ENCODE data around the gene STAT3.

DNA sequence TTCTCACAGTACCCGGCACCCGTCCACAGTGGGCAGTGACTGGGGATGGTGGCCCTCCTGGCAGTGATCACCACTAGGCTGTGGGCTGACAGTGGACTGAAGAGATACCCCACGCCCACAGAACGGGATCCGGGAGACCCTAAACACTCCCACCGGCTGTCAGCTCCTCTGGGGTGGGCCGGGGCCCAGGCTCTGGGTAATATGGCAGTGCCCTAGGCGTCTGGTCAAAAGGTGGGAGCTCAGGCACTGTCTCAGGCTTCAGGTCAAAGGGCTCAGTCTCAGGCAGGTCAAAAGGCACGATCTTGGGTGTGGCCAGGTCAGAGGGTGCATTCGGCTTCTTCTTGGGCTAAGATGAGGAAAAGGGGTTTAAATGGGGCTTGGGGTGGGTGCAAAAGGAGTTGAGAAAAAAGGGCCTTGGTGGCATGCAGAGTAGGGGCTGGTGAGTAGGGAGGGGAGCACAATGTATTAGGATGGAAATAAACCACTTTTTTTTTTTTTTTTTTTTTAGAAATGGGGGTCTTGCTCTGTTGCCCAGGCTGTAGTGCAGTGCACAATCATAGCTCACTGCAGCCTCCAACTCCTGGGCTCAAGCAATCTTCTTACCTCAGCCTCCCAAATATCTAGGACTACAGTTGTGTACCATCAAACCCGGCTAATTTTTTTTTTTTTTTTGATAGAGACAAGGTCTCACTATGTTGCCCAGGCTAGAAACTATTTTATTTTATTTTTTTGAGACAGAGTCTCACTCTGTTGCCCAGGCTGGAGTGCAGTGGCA lies 23.9 kb upstream of the STAT3 start:
- TF ChIP-seq, protein P1, sequence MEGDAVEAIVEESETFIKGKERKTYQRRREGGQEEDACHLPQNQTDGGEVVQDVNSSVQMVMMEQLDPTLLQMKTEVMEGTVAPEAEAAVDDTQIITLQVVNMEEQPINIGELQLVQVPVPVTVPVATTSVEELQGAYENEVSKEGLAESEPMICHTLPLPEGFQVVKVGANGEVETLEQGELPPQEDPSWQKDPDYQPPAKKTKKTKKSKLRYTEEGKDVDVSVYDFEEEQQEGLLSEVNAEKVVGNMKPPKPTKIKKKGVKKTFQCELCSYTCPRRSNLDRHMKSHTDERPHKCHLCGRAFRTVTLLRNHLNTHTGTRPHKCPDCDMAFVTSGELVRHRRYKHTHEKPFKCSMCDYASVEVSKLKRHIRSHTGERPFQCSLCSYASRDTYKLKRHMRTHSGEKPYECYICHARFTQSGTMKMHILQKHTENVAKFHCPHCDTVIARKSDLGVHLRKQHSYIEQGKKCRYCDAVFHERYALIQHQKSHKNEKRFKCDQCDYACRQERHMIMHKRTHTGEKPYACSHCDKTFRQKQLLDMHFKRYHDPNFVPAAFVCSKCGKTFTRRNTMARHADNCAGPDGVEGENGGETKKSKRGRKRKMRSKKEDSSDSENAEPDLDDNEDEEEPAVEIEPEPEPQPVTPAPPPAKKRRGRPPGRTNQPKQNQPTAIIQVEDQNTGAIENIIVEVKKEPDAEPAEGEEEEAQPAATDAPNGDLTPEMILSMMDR (IDR thresholded peaks at IDR 0.05) = no peak
- TF ChIP-seq POLR2A (IDR thresholded peaks at IDR 0.05) = no peak
- TF ChIP-seq POLR2AphosphoS5 (IDR thresholded peaks at IDR 0.05) = no peak
